SK-N-MC (cell line): ENCODE results near the gene DENND5B.
"Not testable (repeated sequence)": the region's sequence is repeated elsewhere in the genome, so short reads cannot be mapped to it uniquely, and the experiment has no call there.

Source experiments
- DNase-seq: peaks from one replicate; pipeline ENCODE4 v3.0.0-alpha.2; 2011; ENCODE audit warnings: low read depth, low spot score
- H3K27ac ChIP-seq: fragments of 200-600 bp; sonication (generic); 2 replicates; pipeline ENCODE4 v1.5.1; 2016; ENCODE audit warnings: mixed run types
- H3K36me3 ChIP-seq: fragments of 200-600 bp; sonication (generic); 2 replicates; pipeline ENCODE4 v1.6.1; 2017; ENCODE audit warnings: antibody characterized with exemption, low read length, mixed read lengths; ENCODE audit not compliant: insufficient read depth
- H3K4me3 ChIP-seq: fragments of 200-600 bp; sonication (generic); 2 replicates; pipeline ENCODE4 v1.5.1; 2016
- H3K9ac ChIP-seq: fragments of 200-600 bp; sonication (generic); 2 replicates; pipeline ENCODE4 v1.8.0; 2017; ENCODE audit warnings: mixed run types, mixed read lengths; ENCODE audit not compliant: insufficient read length
- H3K9me3 ChIP-seq: fragments of 200-600 bp; sonication (generic); 2 replicates; pipeline ENCODE4 v1.6.1; 2017; ENCODE audit warnings: low read depth, mild to moderate bottlenecking, antibody characterized with exemption, low read length, moderate library complexity, mixed read lengths
- EZH2 ChIP-seq: fragments of 200-600 bp; sonication (generic); IDR thresholded peaks from one replicate; pipeline ENCODE4 v1.6.1; 2017; ENCODE audit warnings: antibody characterized with exemption
- FOXP2 ChIP-seq: optimal IDR thresholded peaks from 2 replicates; pipeline ENCODE3; 2011; ENCODE audit warnings: mild to moderate bottlenecking, moderate library complexity; ENCODE audit not compliant: insufficient read depth; ENCODE audit errors: extremely low read length, control extremely low read depth
- POLR2AphosphoS5 ChIP-seq: IDR thresholded peaks from 2 replicates; pipeline ENCODE4 v1.6.1; 2012; ENCODE audit warnings: mild to moderate bottlenecking, low read depth, low read length, borderline replicate concordance

DENND5B gene

GRCh38 chr12:31557707-31558106 is 33.2 kb downstream of the DENND5B start:
- TF ChIP-seq POLR2AphosphoS5 = no peak
- no peak for TF ChIP-seq EZH2
- TF ChIP-seq FOXP2 = no peak

GRCh38 chr12:31555466-31555865 is 35.5 kb downstream of the DENND5B start:
- not testable (repeated sequence) for H3K9me3 ChIP-seq, H3K27ac ChIP-seq, H3K9ac ChIP-seq, H3K36me3 ChIP-seq, DNase-seq, H3K4me3 ChIP-seq

More at GRCh38 chr12:31557707-31558106, 33.2 kb downstream of the DENND5B start:
- no peaks in the 10 kb centered on the region for H3K9me3 ChIP-seq
- no peak overlapping the region for H3K4me3 ChIP-seq
- no peak for DNase-seq
- H3K9ac ChIP-seq = no peak overlapping the region
- H3K27ac ChIP-seq = no peak overlapping the region
- no peaks in the 10 kb centered on the region for H3K36me3 ChIP-seq

- H3K27ac ChIP-seq, H3K9ac ChIP-seq, H3K9me3 ChIP-seq, H3K4me3 ChIP-seq, DNase-seq, H3K36me3 ChIP-seq: not testable (repeated sequence)
These were observed 40.3 kb downstream of the DENND5B start for GRCh38 chr12:31550590-31550989.

GRCh38 chr12:31536672-31537071 is 54.3 kb downstream of the DENND5B start:
- TF ChIP-seq FOXP2 = no peak
- TF ChIP-seq POLR2AphosphoS5 = no peak
- no peak for TF ChIP-seq EZH2
- no peak for DNase-seq
- Histone ChIP-seq H3K36me3 (no peaks in the 10 kb centered on the region), H3K9ac (no peak overlapping the region), H3K9me3 (no peaks in the 10 kb centered on the region), H3K27ac (no peak overlapping the region), H3K4me3 (no peak overlapping the region)

- H3K4me3 ChIP-seq = no peak overlapping the region
- no peak overlapping the region for H3K27ac ChIP-seq
- H3K9ac ChIP-seq = no peak overlapping the region
- no peak for DNase-seq
- H3K36me3 ChIP-seq = no peaks in the 10 kb centered on the region
- no peaks in the 10 kb centered on the region for H3K9me3 ChIP-seq
- no peak for TF ChIP-seq FOXP2
- no peak for TF ChIP-seq EZH2
- no peak for TF ChIP-seq POLR2AphosphoS5
These were observed 57.5 kb downstream of the DENND5B start for GRCh38 chr12:31533470-31533869.

- H3K36me3 ChIP-seq = no peaks in the 10 kb centered on the region
- H3K9ac ChIP-seq = no peak overlapping the region
- TF ChIP-seq EZH2 = no peak
- DNase-seq = no peak
- H3K4me3 ChIP-seq = no peak overlapping the region
- no peak overlapping the region for H3K27ac ChIP-seq
- H3K9me3 ChIP-seq = no peaks in the 10 kb centered on the region
These were observed 59.0 kb downstream of the DENND5B start for GRCh38 chr12:31531893-31532292.

- Histone ChIP-seq H3K9me3 (no peaks in the 10 kb centered on the region), H3K9ac (no peak overlapping the region), H3K36me3 (no peaks in the 10 kb centered on the region), H3K27ac (no peak overlapping the region), H3K4me3 (no peak overlapping the region)
- DNase-seq = no peak
- TF ChIP-seq POLR2AphosphoS5 (no peak), FOXP2 (no peak), EZH2 (no peak)
These were observed 62.8 kb downstream of the DENND5B start for GRCh38 chr12:31528095-31528494.

GRCh38 chr12:31527083-31527482 is 63.9 kb downstream of the DENND5B start:
- no peaks in the 10 kb centered on the region for H3K36me3 ChIP-seq
- no peak overlapping the region for H3K27ac ChIP-seq
- no peaks in the 10 kb centered on the region for H3K9me3 ChIP-seq
- no peak overlapping the region for H3K4me3 ChIP-seq
- no peak overlapping the region for H3K9ac ChIP-seq
- no peak for DNase-seq
- no peak for TF ChIP-seq FOXP2
- no peak for TF ChIP-seq POLR2AphosphoS5
- no peak for TF ChIP-seq EZH2

- H3K9ac ChIP-seq = no peak overlapping the region
- H3K4me3 ChIP-seq = no peak overlapping the region
- DNase-seq = no peak
- H3K9me3 ChIP-seq = no peaks in the 10 kb centered on the region
- no peaks in the 10 kb centered on the region for H3K36me3 ChIP-seq
- no peak for TF ChIP-seq EZH2
- TF ChIP-seq POLR2AphosphoS5 = no peak
- TF ChIP-seq FOXP2 = no peak
- no peak overlapping the region for H3K27ac ChIP-seq
These were observed 64.8 kb downstream of the DENND5B start for GRCh38 chr12:31526158-31526546.
